Upper lobe of left lung (tissue), 4 donors: Measurements from ENCODE around the gene PLCD4.

ENCODE experiments used
- EP300 ChIP-seq, 4 donors: sonication (generic); formaldehyde crosslinking; IDR thresholded peaks; one replicate each; pipeline ENCODE4 v1.5.1; 2017; ENCODE audit warnings: antibody characterized with exemption in 4 of 4, control low read depth in 2 of 4
- POLR2AphosphoS5 ChIP-seq, 2 donors: sonication (generic); formaldehyde crosslinking; IDR thresholded peaks; one replicate each; pipeline ENCODE4 v1.5.1; 2017; ENCODE audit warnings: antibody characterized with exemption in 2 of 2
- TF ChIP-seq, protein P1 (sequence below), 6 experiments: fragments of 450-650 bp in 4 of 6; fragments of 200-600 bp in 2 of 6; sonication (generic) in 2 of 6; IDR thresholded peaks; one replicate each; pipeline ENCODE4 v1.5.1; 2016 to 2019; ENCODE audit warnings: antibody characterized with exemption in 6 of 6

DNA sequence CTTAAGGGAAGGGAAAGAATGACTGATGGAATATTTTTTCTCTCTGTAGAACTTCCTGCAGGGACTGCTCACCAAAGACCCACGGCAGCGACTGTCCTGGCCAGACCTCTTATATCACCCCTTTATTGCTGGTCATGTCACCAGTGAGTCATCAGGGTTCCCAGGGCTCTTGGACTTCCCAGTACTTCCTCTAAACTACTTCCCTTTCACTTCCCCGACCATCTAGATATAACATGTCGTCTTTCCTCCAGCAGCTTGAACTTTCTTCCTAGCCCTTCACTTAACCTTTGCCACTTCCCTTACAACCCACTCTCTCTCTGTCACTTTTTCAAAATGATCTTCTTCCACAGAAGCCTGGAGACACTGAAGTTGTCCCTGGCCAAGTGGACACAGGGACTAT lies 71.4 kb downstream of the PLCD4 start:
- TF ChIP-seq, protein P1, sequence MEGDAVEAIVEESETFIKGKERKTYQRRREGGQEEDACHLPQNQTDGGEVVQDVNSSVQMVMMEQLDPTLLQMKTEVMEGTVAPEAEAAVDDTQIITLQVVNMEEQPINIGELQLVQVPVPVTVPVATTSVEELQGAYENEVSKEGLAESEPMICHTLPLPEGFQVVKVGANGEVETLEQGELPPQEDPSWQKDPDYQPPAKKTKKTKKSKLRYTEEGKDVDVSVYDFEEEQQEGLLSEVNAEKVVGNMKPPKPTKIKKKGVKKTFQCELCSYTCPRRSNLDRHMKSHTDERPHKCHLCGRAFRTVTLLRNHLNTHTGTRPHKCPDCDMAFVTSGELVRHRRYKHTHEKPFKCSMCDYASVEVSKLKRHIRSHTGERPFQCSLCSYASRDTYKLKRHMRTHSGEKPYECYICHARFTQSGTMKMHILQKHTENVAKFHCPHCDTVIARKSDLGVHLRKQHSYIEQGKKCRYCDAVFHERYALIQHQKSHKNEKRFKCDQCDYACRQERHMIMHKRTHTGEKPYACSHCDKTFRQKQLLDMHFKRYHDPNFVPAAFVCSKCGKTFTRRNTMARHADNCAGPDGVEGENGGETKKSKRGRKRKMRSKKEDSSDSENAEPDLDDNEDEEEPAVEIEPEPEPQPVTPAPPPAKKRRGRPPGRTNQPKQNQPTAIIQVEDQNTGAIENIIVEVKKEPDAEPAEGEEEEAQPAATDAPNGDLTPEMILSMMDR (IDR thresholded peaks at IDR 0.05): no peak
- TF ChIP-seq POLR2AphosphoS5 (IDR thresholded peaks at IDR 0.05) (no peak), EP300 (IDR thresholded peaks at IDR 0.05) (no peak)
